Ishikawa (cell line): ENCODE measurements around the gene CFAP20DC.

Experiments used
- CEBPB ChIP-seq: IDR thresholded peaks from 2 replicates; pipeline ENCODE4 v1.6.1; 2012
- EGR1 ChIP-seq: IDR thresholded peaks from 2 replicates; pipeline ENCODE4 v1.6.1; 2012
- EP300 ChIP-seq: IDR thresholded peaks from 2 replicates; pipeline ENCODE4 v1.6.1; 2012; ENCODE audit warnings: borderline replicate concordance
- MAX ChIP-seq: IDR thresholded peaks from 2 replicates; pipeline ENCODE4 v1.6.1; 2012
- NFIC ChIP-seq: IDR thresholded peaks from 2 replicates; pipeline ENCODE4 v1.6.1; 2012
- RAD21 ChIP-seq: IDR thresholded peaks from 2 replicates; pipeline ENCODE4 v1.6.1; 2012; ENCODE audit warnings: low read depth
- TAF1 ChIP-seq: IDR thresholded peaks from 2 replicates; pipeline ENCODE4 v1.6.1; 2012; ENCODE audit warnings: low read depth, mild to moderate bottlenecking
- TCF12 ChIP-seq: IDR thresholded peaks from 2 replicates; pipeline ENCODE4 v1.6.1; 2012; ENCODE audit warnings: low read depth
- TEAD4 ChIP-seq: IDR thresholded peaks from 2 replicates; pipeline ENCODE4 v1.6.1; 2012
- YY1 ChIP-seq: IDR thresholded peaks from 2 replicates; pipeline ENCODE4 v1.6.1; 2012; ENCODE audit warnings: low read depth
- ZBTB7A ChIP-seq: IDR thresholded peaks from 2 replicates; pipeline ENCODE4 v1.6.1; 2012; ENCODE audit warnings: low read depth
- TF ChIP-seq, protein P1 (sequence below): IDR thresholded peaks from 2 replicates; pipeline ENCODE4 v1.6.1; 2012
- TF ChIP-seq, protein P2 (sequence below): IDR thresholded peaks from 2 replicates; pipeline ENCODE4 v1.6.1; 2012; ENCODE audit warnings: low read depth, mild to moderate bottlenecking

- no peak for TF ChIP-seq MAX
- TF ChIP-seq YY1 = no peak
- no peak for TF ChIP-seq EP300
- TF ChIP-seq, protein P1, sequence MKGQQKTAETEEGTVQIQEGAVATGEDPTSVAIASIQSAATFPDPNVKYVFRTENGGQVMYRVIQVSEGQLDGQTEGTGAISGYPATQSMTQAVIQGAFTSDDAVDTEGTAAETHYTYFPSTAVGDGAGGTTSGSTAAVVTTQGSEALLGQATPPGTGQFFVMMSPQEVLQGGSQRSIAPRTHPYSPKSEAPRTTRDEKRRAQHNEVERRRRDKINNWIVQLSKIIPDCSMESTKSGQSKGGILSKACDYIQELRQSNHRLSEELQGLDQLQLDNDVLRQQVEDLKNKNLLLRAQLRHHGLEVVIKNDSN = no peak
- TF ChIP-seq NFIC = no peak
- no peak for TF ChIP-seq CEBPB
- TF ChIP-seq RAD21 = no peak
- TF ChIP-seq TAF1 = no peak
- TF ChIP-seq EGR1 = no peak
- TF ChIP-seq TEAD4 = no peak
- no peak for TF ChIP-seq ZBTB7A
- TF ChIP-seq, protein P2, sequence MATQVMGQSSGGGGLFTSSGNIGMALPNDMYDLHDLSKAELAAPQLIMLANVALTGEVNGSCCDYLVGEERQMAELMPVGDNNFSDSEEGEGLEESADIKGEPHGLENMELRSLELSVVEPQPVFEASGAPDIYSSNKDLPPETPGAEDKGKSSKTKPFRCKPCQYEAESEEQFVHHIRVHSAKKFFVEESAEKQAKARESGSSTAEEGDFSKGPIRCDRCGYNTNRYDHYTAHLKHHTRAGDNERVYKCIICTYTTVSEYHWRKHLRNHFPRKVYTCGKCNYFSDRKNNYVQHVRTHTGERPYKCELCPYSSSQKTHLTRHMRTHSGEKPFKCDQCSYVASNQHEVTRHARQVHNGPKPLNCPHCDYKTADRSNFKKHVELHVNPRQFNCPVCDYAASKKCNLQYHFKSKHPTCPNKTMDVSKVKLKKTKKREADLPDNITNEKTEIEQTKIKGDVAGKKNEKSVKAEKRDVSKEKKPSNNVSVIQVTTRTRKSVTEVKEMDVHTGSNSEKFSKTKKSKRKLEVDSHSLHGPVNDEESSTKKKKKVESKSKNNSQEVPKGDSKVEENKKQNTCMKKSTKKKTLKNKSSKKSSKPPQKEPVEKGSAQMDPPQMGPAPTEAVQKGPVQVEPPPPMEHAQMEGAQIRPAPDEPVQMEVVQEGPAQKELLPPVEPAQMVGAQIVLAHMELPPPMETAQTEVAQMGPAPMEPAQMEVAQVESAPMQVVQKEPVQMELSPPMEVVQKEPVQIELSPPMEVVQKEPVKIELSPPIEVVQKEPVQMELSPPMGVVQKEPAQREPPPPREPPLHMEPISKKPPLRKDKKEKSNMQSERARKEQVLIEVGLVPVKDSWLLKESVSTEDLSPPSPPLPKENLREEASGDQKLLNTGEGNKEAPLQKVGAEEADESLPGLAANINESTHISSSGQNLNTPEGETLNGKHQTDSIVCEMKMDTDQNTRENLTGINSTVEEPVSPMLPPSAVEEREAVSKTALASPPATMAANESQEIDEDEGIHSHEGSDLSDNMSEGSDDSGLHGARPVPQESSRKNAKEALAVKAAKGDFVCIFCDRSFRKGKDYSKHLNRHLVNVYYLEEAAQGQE = no peak
- no peak for TF ChIP-seq TCF12
Measured at GRCh38 chr3:58837141-58837843, 212.5 kb downstream of the CFAP20DC start.
